Subcutaneous adipose tissue (tissue), 4 donors: Measurements from ENCODE around the gene UBXN4. TPM values are rescaled to one million over a fixed set of nuclear protein-coding genes. Genes with fewer than 3 reads are reported as not detected.

ENCODE experiments used
- total RNA-seq, 4 donors: library from RNA; depleted of rRNA; stranded (reverse); fragments of >200 nt; gene quantifications; one replicate each; pipeline ENCODE4 v1.1.0, GENCODE V29; 2016
- TF ChIP-seq, protein P1 (sequence below): fragments of 450-650 bp; IDR thresholded peaks from one replicate; pipeline ENCODE4 v1.5.1; 2016; ENCODE audit warnings: low read depth, mild to moderate bottlenecking, control low read depth, antibody characterized with exemption, moderate library complexity

Gene UBXN4
- total RNA-seq, 4 donors from 2014 or later: 58.2 to 101 (median 67.8) TPM

DNA sequence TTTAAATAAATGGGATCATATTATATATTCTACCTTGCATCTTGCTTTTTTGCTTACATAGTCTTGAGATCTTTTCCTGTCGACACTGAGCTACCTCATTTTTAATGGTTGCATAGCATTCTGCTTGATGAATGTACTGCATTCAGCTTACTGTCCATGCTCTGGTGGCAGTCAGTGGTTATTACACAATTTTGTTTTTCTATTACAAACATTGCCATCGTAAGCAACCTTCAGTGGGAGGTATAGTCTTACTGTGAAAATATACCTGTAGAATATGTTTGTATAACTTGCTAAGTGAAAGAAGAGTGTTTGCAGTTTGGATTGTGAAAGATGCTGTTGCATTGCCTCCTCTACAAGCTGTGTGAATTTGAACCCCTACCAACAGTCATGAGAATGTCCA is 43.4 kb downstream of the UBXN4 start:
- TF ChIP-seq, protein P1, sequence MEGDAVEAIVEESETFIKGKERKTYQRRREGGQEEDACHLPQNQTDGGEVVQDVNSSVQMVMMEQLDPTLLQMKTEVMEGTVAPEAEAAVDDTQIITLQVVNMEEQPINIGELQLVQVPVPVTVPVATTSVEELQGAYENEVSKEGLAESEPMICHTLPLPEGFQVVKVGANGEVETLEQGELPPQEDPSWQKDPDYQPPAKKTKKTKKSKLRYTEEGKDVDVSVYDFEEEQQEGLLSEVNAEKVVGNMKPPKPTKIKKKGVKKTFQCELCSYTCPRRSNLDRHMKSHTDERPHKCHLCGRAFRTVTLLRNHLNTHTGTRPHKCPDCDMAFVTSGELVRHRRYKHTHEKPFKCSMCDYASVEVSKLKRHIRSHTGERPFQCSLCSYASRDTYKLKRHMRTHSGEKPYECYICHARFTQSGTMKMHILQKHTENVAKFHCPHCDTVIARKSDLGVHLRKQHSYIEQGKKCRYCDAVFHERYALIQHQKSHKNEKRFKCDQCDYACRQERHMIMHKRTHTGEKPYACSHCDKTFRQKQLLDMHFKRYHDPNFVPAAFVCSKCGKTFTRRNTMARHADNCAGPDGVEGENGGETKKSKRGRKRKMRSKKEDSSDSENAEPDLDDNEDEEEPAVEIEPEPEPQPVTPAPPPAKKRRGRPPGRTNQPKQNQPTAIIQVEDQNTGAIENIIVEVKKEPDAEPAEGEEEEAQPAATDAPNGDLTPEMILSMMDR: no peak

DNA sequence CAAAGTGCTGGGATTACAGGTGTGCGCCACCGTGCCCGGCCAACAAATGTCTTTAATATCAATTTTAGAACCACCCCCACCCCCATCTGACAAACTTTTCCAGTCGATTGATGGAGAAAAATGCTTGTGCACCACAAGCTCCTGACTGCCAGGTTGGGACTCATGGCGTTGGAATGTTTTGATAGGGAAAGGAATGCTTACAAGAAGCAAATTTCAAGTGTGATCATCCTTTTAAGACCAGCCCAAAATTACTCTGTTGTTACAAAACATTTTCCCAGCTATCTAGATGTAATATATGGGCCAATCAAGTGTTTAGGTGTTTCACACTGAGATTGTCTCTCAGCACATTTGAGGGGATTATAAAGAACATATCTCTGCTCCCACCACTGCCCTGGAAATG is 45.2 kb downstream of the UBXN4 start:
- TF ChIP-seq, protein P1: no peak

DNA sequence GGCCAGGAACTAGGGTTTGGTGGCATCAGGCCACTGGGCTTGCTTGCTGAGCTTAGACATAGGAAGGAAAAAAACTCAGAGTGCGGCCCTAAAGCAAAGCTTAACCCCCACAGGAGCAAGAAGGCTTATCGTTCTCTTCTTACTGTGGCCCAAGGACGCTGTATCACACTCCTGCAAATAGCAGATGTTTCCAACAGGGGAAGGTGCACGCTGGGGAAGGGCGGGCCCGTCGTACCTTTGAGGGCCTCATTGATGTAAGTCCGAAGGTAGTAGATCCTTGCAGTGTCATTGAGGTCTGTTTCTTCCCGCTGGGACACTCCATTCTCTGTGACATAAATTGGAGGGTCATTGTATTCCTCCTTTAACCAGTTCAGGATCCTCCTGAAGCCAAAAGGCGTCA is 48.8 kb downstream of the UBXN4 start:
- TF ChIP-seq, protein P1: no peak

DNA sequence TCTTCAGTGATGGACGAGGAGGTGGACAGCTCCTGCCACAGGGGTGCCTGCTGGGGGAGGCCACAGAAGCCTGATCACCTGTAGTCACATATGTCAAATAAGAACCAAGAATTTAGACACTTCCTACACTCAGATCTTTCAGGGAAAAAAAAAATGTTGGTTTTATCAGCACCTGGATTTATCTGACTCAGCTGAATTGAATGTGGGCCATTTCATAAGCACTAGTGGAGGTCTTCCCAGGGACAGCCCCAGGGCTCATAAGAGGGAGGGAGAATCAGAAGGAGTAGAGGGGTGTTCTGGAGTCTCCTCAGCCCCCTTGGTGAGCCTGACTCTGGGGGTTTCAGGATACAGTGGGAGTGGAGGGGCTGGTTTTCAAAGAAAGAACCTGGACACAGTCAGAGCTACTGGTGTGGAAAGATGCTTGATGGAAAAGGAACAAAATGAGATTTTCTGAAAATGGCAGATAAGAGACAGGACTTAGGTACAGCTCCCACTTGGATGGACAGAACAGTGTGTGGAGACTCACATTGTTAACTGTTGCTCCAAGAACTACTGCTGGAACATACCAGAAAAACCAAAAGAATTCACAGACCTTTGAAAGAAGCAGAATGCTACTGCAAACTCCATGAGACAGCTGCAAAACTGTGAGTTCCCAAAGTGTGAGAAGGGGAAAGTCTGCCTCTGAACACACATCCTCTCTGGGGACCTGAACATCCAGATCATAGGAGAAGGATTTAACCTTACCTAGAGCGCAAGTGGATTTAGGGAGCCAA is 49.9 kb downstream of the UBXN4 start:
- TF ChIP-seq, protein P1: no peak

DNA sequence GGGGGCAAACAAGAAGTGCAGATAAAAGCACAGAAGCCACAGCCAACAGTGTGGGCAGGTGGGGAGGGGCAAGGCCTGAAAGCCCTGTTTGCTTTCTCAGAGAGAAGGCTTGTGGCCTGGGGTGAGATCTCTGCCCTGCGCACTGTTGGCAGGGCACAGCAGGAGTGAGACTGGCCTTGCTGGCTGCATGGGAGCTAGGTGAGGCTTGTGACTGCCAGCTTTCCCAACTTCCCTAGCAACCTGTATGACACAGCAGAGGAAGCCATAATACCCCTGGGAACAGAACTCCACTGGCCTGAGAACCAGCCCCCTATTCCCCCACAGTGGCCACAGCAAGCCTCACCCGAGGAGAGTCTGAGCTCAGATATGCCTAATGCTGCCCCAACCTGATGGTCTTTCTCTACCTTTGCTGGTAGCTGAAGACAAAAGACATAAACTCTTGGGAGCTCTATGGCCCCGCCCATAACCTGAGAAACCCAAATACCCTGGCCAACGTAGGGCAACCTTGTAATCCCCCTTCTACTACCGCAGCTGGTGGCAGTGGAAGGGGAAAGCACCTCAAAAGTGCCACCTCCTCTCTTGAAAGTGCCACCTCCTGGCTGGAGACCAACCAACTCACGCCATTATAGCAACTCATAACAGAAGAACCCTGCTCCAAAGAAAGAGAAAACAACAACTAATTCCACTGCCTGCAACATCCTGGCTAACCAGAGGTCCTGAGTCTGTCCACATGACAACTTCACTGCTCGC is 50.9 kb downstream of the UBXN4 start:
- TF ChIP-seq, protein P1: no peak

DNA sequence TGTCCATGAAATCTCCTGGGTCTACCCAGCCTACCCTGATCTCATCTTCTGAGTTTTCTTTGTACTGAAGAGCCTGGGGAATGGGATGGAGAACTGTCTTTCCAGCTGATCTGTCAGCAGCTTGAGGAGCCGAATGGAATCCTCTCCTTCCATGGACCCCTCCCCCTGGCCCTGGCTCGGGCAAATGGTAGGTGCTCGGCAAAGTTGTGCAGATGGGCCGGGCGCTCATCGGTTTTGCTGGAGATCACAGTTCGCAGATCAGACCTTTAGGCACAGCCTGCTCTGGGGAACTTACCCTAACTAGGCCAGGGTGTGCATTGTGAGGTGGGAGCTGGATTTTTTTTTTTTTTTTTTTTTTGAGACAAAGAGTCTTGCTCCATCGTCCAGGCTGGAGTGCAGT is 55.0 kb downstream of the UBXN4 start:
- TF ChIP-seq, protein P1: no peak

DNA sequence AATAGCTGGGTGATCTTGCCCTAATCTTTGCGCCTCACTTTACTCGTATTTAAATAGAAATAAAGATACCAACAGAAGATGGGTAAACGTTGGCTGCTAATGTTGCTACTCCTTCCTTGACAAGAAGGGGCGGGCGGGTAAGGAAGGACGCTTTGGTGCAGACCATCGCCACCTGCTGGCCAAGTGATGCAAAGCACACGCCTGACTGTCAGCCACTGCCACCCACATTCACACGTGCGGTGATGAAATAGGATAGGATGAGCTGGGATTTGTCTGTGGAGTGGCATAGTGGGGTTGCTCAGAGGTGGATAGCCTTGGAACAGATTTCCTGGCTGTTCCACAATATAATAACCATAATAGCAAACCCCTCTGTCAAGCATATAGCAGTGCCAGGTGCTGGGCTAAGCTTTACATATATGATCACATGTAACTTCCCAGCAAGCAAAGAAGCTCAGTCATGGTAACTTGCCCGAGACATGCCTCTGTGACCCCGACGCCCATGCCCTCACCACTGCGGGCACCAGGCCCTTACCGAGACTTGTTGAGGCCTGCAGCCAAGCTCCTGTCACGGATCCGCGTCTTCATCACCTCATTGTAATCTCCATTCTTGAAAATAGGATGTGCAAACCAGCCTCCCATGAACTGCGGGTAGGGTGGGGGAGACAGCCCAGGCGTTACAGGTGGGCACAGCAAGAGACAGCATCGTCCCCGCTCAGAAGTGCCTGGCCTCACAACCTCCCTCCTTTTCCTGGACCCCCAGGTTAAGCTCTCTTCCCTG is 56.0 kb downstream of the UBXN4 start:
- TF ChIP-seq, protein P1: no peak
